NOMO-1 treated with DMSO at 0.1 percent for 48 hours (cell line): ENCODE results near the gene ZSCAN5A.
"Not testable (repeated sequence)": the region's sequence is repeated elsewhere in the genome, so short reads cannot be mapped to it uniquely, and the experiment has no call there.

Source experiments
- DNase-seq: peaks from one replicate; lab custom pipeline; 2025; ENCODE audit not compliant: unreplicated experiment; lab: John Stamatoyannopoulos, UW

Gene ZSCAN5A

GRCh38 chr19:56273563-56274117 lies 41.0 kb downstream of the ZSCAN5A start:
- DNase-seq, result no peak

- no peak for DNase-seq
Observed at GRCh38 chr19:56272161-56272798, 42.4 kb downstream of the ZSCAN5A start, which contains the start of gene EDDM13. TSS of gene EDDM13 (plus strand) at chr19:56272748. CDS start at chr19:56272835, 87 bp downstream.

GRCh38 chr19:56271151-56271550 lies 43.5 kb downstream of the ZSCAN5A start:
- DNase-seq, result peak; percentile 56

- DNase-seq, result peak; percentile 98
Observed at GRCh38 chr19:56270676-56271075, 44.0 kb downstream of the ZSCAN5A start.

GRCh38 chr19:56269348-56269747 lies 45.3 kb downstream of the ZSCAN5A start:
- DNase-seq, result no peak

GRCh38 chr19:56266051-56266450 lies 48.6 kb downstream of the ZSCAN5A start:
- no peak for DNase-seq

- no peak for DNase-seq
Observed at GRCh38 chr19:56263319-56263718, 51.3 kb downstream of the ZSCAN5A start.

- DNase-seq, result not testable (repeated sequence)
Observed at GRCh38 chr19:56261932-56262331, 52.7 kb downstream of the ZSCAN5A start.

GRCh38 chr19:56261145-56261544 lies 53.5 kb downstream of the ZSCAN5A start:
- DNase-seq, result no peak

GRCh38 chr19:56258272-56258671 lies 56.4 kb downstream of the ZSCAN5A start:
- no peak for DNase-seq

- peak; percentile 74 for DNase-seq
Observed at GRCh38 chr19:56253737-56254136, 60.9 kb downstream of the ZSCAN5A start.

- peak; percentile 37 for DNase-seq
Observed at GRCh38 chr19:56252699-56253422, 61.8 kb downstream of the ZSCAN5A start.

- DNase-seq, result not testable (repeated sequence)
Observed at GRCh38 chr19:56248736-56249338, 65.8 kb downstream of the ZSCAN5A start.

- DNase-seq, result not testable (repeated sequence)
Observed at GRCh38 chr19:56245764-56246163, 68.9 kb downstream of the ZSCAN5A start.

GRCh38 chr19:56245121-56245740 lies 69.4 kb downstream of the ZSCAN5A start:
- no peak for DNase-seq

GRCh38 chr19:56223481-56223880 lies 91.2 kb downstream of the ZSCAN5A start:
- no peak for DNase-seq

GRCh38 chr19:56222901-56223300 lies 91.7 kb downstream of the ZSCAN5A start:
- no peak for DNase-seq

GRCh38 chr19:56221851-56222250 lies 92.8 kb downstream of the ZSCAN5A start:
- DNase-seq, result no peak

- not testable (repeated sequence) for DNase-seq
Observed at GRCh38 chr19:56221442-56221841, 93.2 kb downstream of the ZSCAN5A start.

- no peak for DNase-seq
Observed at GRCh38 chr19:56218961-56219360, 95.7 kb downstream of the ZSCAN5A start.
